Stimulated activated memory B cell treated with anti-CD40 and anti-IgM and Interleukin-4, amounts not matched to agents 10 μg/mL and 1 μg/mL and 100 μg/mL, for 72 hours (primary cell): ENCODE measurements around the gene LRRC46.

Source experiments
- ATAC-seq: fragments of 150-1000 bp; cut with Tn5 transposase; 2 replicates; pipeline ENCODE4 v1.10.0; 2021
- H3K27ac Mint-ChIP-seq: one replicate; pipeline ENCODE4 v1.8.0; 2022; ENCODE audit warnings: mild to moderate bottlenecking, mixed read lengths
- H3K27me3 Mint-ChIP-seq: one replicate; pipeline ENCODE4 v1.8.0; 2022; ENCODE audit warnings: mixed read lengths
- H3K36me3 Mint-ChIP-seq: one replicate; pipeline ENCODE4 v1.8.0; 2022; ENCODE audit warnings: mixed read lengths
- H3K4me1 Mint-ChIP-seq: one replicate; pipeline ENCODE4 v1.8.0; 2022; ENCODE audit warnings: mixed read lengths
- H3K4me3 Mint-ChIP-seq: one replicate; pipeline ENCODE4 v1.8.0; 2022; ENCODE audit warnings: mild to moderate bottlenecking, moderate library complexity, mixed read lengths
- H3K9me3 Mint-ChIP-seq: one replicate; pipeline ENCODE4 v1.8.0; 2022; ENCODE audit warnings: mixed read lengths

LRRC46 gene

GRCh38 chr17:47837401-47838039 is 6.0 kb downstream of the LRRC46 start:
- Mint-ChIP-seq H3K27me3 (no peaks in the 10 kb centered on the region), H3K9me3 (no peaks in the 10 kb centered on the region), H3K4me1 (peaks cover 26% of the 10 kb centered on the region), H3K27ac (no peak overlapping the region), H3K36me3 (peaks cover 26% of the 10 kb centered on the region), H3K4me3 (no peak overlapping the region)
- no peak for ATAC-seq

DNA sequence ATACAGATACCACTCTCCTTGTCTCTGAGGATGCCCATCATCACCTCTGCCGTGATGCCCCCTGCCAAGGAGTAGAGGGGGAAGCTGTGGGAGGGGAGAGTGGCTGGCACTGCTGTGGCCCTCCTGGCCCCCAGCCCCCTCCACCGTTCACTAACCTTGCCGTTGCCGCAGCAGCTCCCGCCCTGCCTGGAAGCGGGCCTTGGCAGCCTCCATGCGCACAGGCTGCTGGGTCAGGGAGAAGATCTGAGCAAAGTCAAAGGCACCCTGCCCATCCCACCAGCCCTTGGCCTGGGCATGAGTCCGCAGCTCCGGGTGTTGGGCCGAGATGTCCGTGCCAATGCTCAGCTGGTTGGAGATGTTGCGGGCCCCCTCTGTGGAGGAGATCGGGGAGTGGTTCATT is 7.2 kb downstream of the LRRC46 start:
- no peak for ATAC-seq
- Mint-ChIP-seq H3K4me1 (peaks cover 33% of the 10 kb centered on the region), H3K9me3 (no peaks in the 10 kb centered on the region), H3K27me3 (no peaks in the 10 kb centered on the region), H3K27ac (no peak overlapping the region), H3K4me3 (no peak overlapping the region), H3K36me3 (peaks cover 26% of the 10 kb centered on the region)

GRCh38 chr17:47839071-47839470 is 7.6 kb downstream of the LRRC46 start:
- no peak overlapping the region for H3K4me3 Mint-ChIP-seq
- peaks cover 33% of the 10 kb centered on the region for H3K4me1 Mint-ChIP-seq
- peaks cover 2% of the 10 kb centered on the region for H3K27me3 Mint-ChIP-seq
- no peaks in the 10 kb centered on the region for H3K9me3 Mint-ChIP-seq
- peaks cover 26% of the 10 kb centered on the region for H3K36me3 Mint-ChIP-seq
- ATAC-seq, result no peak
- no peak overlapping the region for H3K27ac Mint-ChIP-seq

DNA sequence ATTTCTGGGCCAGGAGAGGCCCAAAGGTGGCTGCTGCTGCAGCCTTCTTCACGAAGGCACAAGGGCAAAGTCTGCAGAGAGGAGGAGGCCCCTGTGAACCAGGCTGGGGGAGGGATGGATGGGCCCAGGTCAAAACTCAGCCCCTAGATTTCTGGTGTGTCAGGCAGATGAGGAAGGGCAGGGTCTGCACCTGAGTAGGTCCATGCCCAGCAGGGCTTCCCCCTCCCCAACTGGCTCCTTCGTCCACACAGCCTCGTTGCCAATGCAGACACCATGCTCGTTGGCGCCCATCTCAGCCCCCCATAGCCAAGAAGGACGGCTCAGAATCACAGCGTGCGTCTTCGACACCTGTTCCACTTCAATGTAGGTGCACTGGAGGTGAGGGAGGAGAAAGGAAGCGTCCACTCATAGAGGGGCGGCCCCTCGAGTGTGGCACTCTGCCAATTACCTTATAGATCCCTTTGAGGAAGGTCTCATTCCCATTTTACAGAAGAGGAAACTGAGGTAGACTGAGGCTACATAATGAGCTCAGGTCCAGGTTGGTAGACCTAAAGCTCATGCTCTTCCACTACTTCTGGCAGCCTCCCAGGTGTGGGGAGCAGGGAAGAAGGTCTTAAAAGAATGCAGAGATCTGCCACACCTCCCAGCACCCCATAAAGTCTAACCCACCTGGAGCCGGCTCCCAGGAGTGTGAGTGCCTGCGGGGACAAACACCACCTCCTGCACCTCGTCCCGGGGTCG is 8.7 kb downstream of the LRRC46 start:
- Mint-ChIP-seq H3K27ac (peak overlapping the region; percentile 91), H3K27me3 (peaks cover 14% of the 10 kb centered on the region), H3K36me3 (peaks cover 26% of the 10 kb centered on the region), H3K4me3 (peak overlapping the region; percentile 97), H3K9me3 (no peaks in the 10 kb centered on the region), H3K4me1 (peaks cover 33% of the 10 kb centered on the region)
- no peak for ATAC-seq

DNA sequence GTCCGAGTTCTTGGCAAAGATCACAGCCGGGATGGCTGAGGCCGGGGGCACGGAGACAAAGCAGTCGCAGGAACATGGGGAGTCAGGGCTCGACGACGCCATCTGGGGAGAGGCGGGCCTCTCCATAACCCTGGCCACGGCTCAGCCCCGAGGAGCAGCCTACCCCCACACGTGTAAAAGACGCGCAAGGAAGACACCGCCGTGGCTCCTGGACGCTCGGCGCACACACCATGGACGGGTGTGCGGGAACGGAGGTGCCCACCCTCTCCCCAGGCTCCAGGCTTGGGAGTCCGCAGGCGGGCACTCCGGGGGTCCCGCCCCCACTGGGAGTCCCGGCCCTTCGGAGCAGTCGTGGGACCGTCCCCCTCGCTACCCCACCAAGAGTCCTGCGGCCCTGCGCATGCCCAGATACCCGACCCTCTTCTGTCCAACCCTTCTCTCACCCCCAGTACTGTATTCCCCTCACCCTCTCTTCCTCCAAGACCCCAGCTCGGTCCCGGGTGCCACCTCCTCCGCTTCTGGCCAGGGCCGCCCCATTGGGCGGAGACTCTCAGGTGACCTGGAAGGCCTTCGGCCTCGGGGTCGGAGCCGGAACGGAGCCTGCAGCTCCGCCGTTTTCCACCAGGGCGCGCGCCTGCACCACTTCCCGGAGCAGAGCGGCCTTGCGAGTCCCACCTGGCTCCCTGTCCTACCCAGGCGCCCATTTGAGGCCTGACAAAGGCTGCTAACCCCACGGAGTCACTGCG is 9.4 kb downstream of the LRRC46 start, which contains the start of gene SCRN2:
SCRN2 (minus strand) TSS at position 532 of the 746 bp plus-strand sequence; CDS start at position 102, 430 bp downstream.
- peaks cover 33% of the 10 kb centered on the region for H3K4me1 Mint-ChIP-seq
- peak within 1 kb of the TSS; percentile 97 for H3K4me3 Mint-ChIP-seq
- H3K9me3 Mint-ChIP-seq, result no peaks in the 10 kb centered on the region
- H3K36me3 Mint-ChIP-seq, result peaks cover 20% of the 10 kb centered on the region
- H3K27me3 Mint-ChIP-seq, result peaks cover 21% of the 10 kb centered on the region
- peak; percentile 93 for ATAC-seq
- H3K27ac Mint-ChIP-seq, result peak within 1 kb of the TSS; percentile 91

GRCh38 chr17:47841488-47842291 is 10.2 kb downstream of the LRRC46 start:
- no peak for ATAC-seq
- Mint-ChIP-seq H3K27ac (peak overlapping the region; percentile 91), H3K4me1 (peaks cover 36% of the 10 kb centered on the region), H3K36me3 (peaks cover 17% of the 10 kb centered on the region), H3K9me3 (no peaks in the 10 kb centered on the region), H3K4me3 (peak overlapping the region; percentile 97), H3K27me3 (peaks cover 29% of the 10 kb centered on the region)

GRCh38 chr17:47843391-47843730 is 11.9 kb downstream of the LRRC46 start:
- no peak overlapping the region for H3K4me3 Mint-ChIP-seq
- no peak for ATAC-seq
- no peak overlapping the region for H3K27ac Mint-ChIP-seq

DNA sequence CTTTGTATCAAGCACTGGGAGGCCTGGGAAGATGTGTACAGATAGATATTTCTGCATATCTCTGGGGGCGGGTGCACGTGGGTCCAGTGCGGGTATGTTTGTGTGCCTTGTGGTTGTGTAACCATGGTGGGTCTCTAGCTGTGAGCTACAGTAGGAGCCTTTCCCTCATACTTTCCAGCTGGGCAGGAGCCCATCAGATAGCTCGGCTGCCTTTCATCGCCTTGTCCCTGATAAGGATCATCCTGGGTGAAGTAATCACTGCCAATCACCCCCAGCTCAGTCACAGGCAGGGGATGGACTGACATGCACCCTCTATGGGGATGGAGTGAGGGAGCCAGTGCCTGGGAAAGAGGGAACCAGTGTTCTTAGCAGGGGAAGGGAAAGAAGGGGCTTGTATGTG is 12.8 kb downstream of the LRRC46 start:
- Mint-ChIP-seq H3K27ac (no peak overlapping the region), H3K4me1 (peaks cover 40% of the 10 kb centered on the region), H3K9me3 (no peaks in the 10 kb centered on the region), H3K36me3 (no peaks in the 10 kb centered on the region), H3K4me3 (no peak overlapping the region), H3K27me3 (peaks cover 49% of the 10 kb centered on the region)
- no peak for ATAC-seq

More at GRCh38 chr17:47843391-47843730, 11.9 kb downstream of the LRRC46 start:
- H3K27me3 Mint-ChIP-seq, result peaks cover 40% of the 10 kb centered on the region
- no peaks in the 10 kb centered on the region for H3K9me3 Mint-ChIP-seq
- peaks cover 43% of the 10 kb centered on the region for H3K4me1 Mint-ChIP-seq
- peaks cover 3% of the 10 kb centered on the region for H3K36me3 Mint-ChIP-seq

- no peak for ATAC-seq
- Mint-ChIP-seq H3K27me3 (peaks cover 57% of the 10 kb centered on the region), H3K36me3 (no peaks in the 10 kb centered on the region), H3K9me3 (no peaks in the 10 kb centered on the region), H3K27ac (no peak overlapping the region), H3K4me1 (peaks cover 31% of the 10 kb centered on the region), H3K4me3 (no peak overlapping the region)
Observed at GRCh38 chr17:47844814-47845715, 13.6 kb downstream of the LRRC46 start.

DNA sequence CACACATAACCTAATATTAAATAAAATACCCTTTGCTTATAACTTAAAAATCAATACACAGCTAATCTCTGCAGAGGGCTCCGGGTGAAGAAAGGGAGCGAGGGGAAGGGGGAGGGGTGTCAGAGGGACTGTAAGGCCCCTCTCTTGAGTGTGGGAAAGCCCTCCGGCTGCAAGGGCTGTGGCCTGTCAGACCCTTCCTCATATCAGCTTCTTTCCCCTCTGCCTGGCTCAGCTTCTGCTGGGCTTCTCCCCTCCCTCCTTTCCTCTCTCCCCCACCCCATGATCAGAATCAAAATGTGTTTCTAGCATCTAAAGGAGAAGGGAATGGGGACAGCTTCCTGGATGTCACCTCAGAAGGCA is 14.2 kb downstream of the LRRC46 start:
- Mint-ChIP-seq H3K27ac (no peak overlapping the region), H3K36me3 (no peaks in the 10 kb centered on the region), H3K27me3 (peaks cover 64% of the 10 kb centered on the region), H3K4me1 (peaks cover 31% of the 10 kb centered on the region), H3K9me3 (no peaks in the 10 kb centered on the region), H3K4me3 (no peak overlapping the region)
- no peak for ATAC-seq

DNA sequence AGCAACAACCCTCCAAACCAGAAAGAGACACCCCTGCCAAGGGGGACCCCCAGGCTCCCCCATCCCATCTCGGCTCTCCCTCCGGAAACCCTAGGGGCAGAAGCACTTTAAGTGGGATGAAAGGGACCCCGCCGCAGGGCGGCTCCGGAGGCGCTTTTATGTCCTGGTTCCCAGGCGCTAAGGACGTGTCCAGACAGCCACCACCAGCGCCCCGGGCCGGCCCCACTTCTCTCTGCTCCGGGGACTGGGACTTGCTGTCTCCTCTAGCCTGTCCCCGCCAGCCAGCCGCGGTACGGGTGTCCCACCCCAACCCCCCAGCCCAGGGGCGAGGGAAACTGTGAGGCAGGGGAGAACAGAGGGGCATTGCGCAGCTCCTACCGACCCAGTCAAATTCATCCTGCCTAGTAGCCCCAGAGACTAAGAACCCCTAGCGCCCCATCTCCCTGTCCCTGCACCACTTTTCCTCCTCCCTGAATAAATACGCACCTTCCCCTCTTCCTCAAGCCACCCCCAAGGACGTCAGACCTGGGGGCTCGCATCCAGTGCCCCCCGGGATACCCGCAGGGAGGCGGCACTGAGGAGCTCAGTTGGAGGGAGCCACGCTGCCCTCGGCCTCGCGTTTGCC is 15.4 kb downstream of the LRRC46 start:
- Mint-ChIP-seq H3K36me3 (no peaks in the 10 kb centered on the region), H3K4me3 (no peak overlapping the region), H3K27ac (no peak overlapping the region), H3K9me3 (no peaks in the 10 kb centered on the region), H3K4me1 (peaks cover 29% of the 10 kb centered on the region), H3K27me3 (peaks cover 72% of the 10 kb centered on the region)
- ATAC-seq, result no peak

DNA sequence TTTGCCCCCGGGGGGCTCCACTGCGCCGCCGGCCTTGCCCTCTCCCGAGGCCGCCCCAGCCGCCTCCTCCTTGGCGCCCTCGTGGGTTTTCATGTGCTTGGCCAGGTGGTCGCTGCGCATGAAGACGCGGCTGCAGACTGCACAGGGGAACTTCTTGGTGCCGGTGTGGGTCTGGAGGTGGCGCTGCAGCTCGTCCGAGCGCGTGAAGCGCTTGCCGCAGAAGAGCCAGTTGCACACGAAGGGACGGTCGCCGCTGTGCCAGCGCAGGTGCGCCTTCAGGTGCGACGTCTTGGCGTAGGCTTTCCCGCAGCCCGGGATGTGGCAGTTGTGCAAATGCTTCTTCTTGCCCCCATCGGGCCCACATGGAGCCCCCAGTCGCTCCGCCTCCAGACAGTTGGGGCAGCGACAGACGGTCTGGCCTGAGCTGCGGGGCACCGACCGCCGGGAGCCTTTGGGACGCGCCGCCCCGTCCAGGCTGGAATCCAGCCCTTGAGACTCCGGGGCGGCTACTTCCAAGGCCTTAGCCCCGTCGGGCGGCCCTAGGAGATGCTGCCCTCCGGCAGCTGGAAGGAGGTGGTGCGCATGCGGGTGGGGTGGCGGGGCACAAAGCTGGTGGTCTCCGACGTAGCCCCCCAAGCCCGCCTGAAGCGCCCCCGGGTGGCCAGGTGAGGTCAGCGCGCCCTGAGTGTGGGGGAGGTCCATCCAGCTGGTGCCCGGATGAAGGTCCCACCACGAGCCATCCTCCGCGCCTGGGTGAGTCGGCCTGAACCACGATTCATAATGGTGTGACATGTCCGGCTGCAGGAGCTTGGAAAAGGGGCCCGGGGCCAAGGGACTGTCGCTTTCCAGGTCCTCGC is 16.1 kb downstream of the LRRC46 start:
- H3K4me3 Mint-ChIP-seq, result no peak overlapping the region
- peaks cover 80% of the 10 kb centered on the region for H3K27me3 Mint-ChIP-seq
- ATAC-seq, result no peak
- H3K4me1 Mint-ChIP-seq, result peaks cover 36% of the 10 kb centered on the region
- H3K36me3 Mint-ChIP-seq, result no peaks in the 10 kb centered on the region
- no peaks in the 10 kb centered on the region for H3K9me3 Mint-ChIP-seq
- H3K27ac Mint-ChIP-seq, result no peak overlapping the region

GRCh38 chr17:47848198-47848513 is 16.7 kb downstream of the LRRC46 start:
- Mint-ChIP-seq H3K4me1 (peaks cover 32% of the 10 kb centered on the region), H3K27ac (no peak overlapping the region), H3K27me3 (peaks cover 86% of the 10 kb centered on the region), H3K4me3 (no peak overlapping the region), H3K9me3 (no peaks in the 10 kb centered on the region), H3K36me3 (no peaks in the 10 kb centered on the region)
- ATAC-seq, result no peak
